IMR-90 (cell line): ENCODE data around the gene TCF25. TPM values are rescaled to one million over a fixed set of nuclear protein-coding genes. Genes with fewer than 3 reads are reported as not detected.

ENCODE experiments used
- ATAC-seq: fragments of 200-7000 bp; cut with Tn5 transposase; 2 replicates; pipeline ENCODE4 v1.9.1; 2020; ENCODE audit warnings: low read depth, mild to moderate bottlenecking, moderate library complexity
- BruUV-seq: library from RNA; stranded (reverse); fragments of 400-500 nt; replicated peaks from 2 replicates; lab custom pipeline; 2021; lab: Mats Ljungman, UMichigan
- CTCF ChIA-PET: fragments of 300-600 bp; formaldehyde crosslinking; extraction: SDS; loops from one replicate; lab custom pipeline; 2021; ENCODE audit warnings: antibody characterized with exemption; lab: Yijun Ruan, JAX
- POLR2A ChIA-PET: fragments of 300-600 bp; sonication (Branson Sonifier 250); formaldehyde crosslinking; loops from one replicate; lab custom pipeline; 2022; ENCODE audit warnings: antibody characterized with exemption; ENCODE audit not compliant: unreplicated experiment; lab: Charles Lee
- DNase-seq: peaks from one replicate; pipeline ENCODE4 v3.0.0; 2013
- H2AFZ ChIP-seq: replicated peaks from 2 replicates; pipeline ENCODE3; 2013; ENCODE audit warnings: low read length, mild to moderate bottlenecking; ENCODE audit not compliant: poor library complexity
- H2AK5ac ChIP-seq: 2 replicates; pipeline ENCODE4 v1.6.1; 2013; ENCODE audit warnings: low read depth, low read length, inconsistent platforms
- H2AK9ac ChIP-seq: replicated peaks from 2 replicates; pipeline ENCODE3; 2013; ENCODE audit warnings: mild to moderate bottlenecking, low read depth, low read length, moderate library complexity; ENCODE audit not compliant: poor library complexity
- H2BK120ac ChIP-seq: 2 replicates; pipeline ENCODE4 v1.6.1; 2013; ENCODE audit warnings: low read depth, low read length, inconsistent platforms
- H2BK15ac ChIP-seq: 3 replicates; pipeline ENCODE4 v1.6.1; 2013; ENCODE audit warnings: low read depth, low read length, inconsistent platforms
- H2BK20ac ChIP-seq: 2 replicates; pipeline ENCODE4 v1.6.1; 2013; ENCODE audit warnings: low read depth, mild to moderate bottlenecking, inconsistent platforms, low read length, moderate library complexity
- H2BK5ac ChIP-seq: 2 replicates; pipeline ENCODE4 v1.6.1; 2013; ENCODE audit warnings: mild to moderate bottlenecking, low read depth, low read length, inconsistent platforms; ENCODE audit not compliant: poor library complexity, severe bottlenecking
- H3K14ac ChIP-seq: replicated peaks from 2 replicates; pipeline ENCODE4 v1.6.1; 2013; ENCODE audit warnings: low read depth, low read length, inconsistent platforms
- H3K18ac ChIP-seq: 2 replicates; pipeline ENCODE4 v1.6.1; 2013; ENCODE audit warnings: low read depth, low read length, control low read depth
- H3K23ac ChIP-seq: 2 replicates; pipeline ENCODE4 v1.6.1; 2013; ENCODE audit warnings: low read depth, low read length, inconsistent platforms
- H3K27ac ChIP-seq: 2 replicates; pipeline ENCODE4 v1.5.1; 2013; ENCODE audit warnings: mild to moderate bottlenecking, control low read depth, low read length; ENCODE audit not compliant: insufficient read depth
- H3K27me3 ChIP-seq: 2 replicates; pipeline ENCODE4 v1.6.1; 2013; ENCODE audit warnings: low read length; ENCODE audit not compliant: control insufficient read depth, insufficient read depth
- H3K36me3 ChIP-seq: 2 replicates; pipeline ENCODE4 v1.6.1; 2013; ENCODE audit warnings: low read length, mixed read lengths; ENCODE audit not compliant: control insufficient read depth, insufficient read depth
- H3K4ac ChIP-seq: 2 replicates; pipeline ENCODE4 v1.6.1; 2013; ENCODE audit warnings: low read depth, low read length, inconsistent platforms
- H3K4me1 ChIP-seq: 2 replicates; pipeline ENCODE4 v1.6.1; 2013; ENCODE audit warnings: low read length, mixed read lengths; ENCODE audit not compliant: control insufficient read depth, insufficient read depth
- H3K4me2 ChIP-seq: 2 replicates; pipeline ENCODE4 v1.6.1; 2013; ENCODE audit warnings: low read depth, mild to moderate bottlenecking, control low read depth, low read length, moderate library complexity
- H3K4me3 ChIP-seq: 2 replicates; pipeline ENCODE4 v1.5.1; 2013; ENCODE audit warnings: low read depth, mild to moderate bottlenecking, control low read depth, low read length, moderate library complexity; ENCODE audit not compliant: insufficient read depth
- H3K56ac ChIP-seq: 2 replicates; pipeline ENCODE4 v1.6.1; 2013; ENCODE audit warnings: low read length, inconsistent platforms; ENCODE audit not compliant: insufficient read depth; ENCODE audit errors: extremely low read depth
- H3K79me1 ChIP-seq, 2 experiments: 2 replicates each; pipeline ENCODE4 v1.6.1; 2013; ENCODE audit warnings: low read length in 2 of 2, inconsistent platforms in 1 of 2, low read depth in 1 of 2
- H3K9ac ChIP-seq: 2 replicates; pipeline ENCODE4 v1.6.1; 2013; ENCODE audit warnings: low read depth, low read length, control low read depth
- H3K9me1 ChIP-seq: 2 replicates; pipeline ENCODE4 v1.6.1; 2013; ENCODE audit warnings: low read length, inconsistent platforms; ENCODE audit not compliant: insufficient read depth
- H3K9me3 ChIP-seq: 2 replicates; pipeline ENCODE4 v1.6.1; 2013; ENCODE audit warnings: low read length; ENCODE audit not compliant: control insufficient read depth, insufficient read depth
- H4K20me1 ChIP-seq: 2 replicates; pipeline ENCODE4 v1.6.1; 2013; ENCODE audit warnings: low read length, inconsistent platforms; ENCODE audit not compliant: insufficient read depth
- H4K5ac ChIP-seq: 2 replicates; pipeline ENCODE4 v1.6.1; 2013; ENCODE audit warnings: mild to moderate bottlenecking, low read depth, low read length, control low read depth
- H4K8ac ChIP-seq, 2 experiments: 2 replicates each; pipeline ENCODE4 v1.6.1; 2013; ENCODE audit warnings: low read depth in 2 of 2, low read length in 2 of 2, control low read depth in 1 of 2, inconsistent platforms in 1 of 2
- H4K91ac ChIP-seq: 2 replicates; pipeline ENCODE4 v1.6.1; 2013; ENCODE audit warnings: low read depth, low read length, inconsistent platforms; ENCODE audit not compliant: insufficient read depth
- CEBPB ChIP-seq: IDR thresholded peaks from 2 replicates; pipeline ENCODE4 v1.6.1; 2012; ENCODE audit warnings: low read depth, low read length, improper control_type of control experiment
- FOS ChIP-seq: fragments of 150-350 bp; IDR thresholded peaks from 2 replicates; pipeline ENCODE4 v1.6.1; 2016; ENCODE audit warnings: low read depth, low read length
- MAFK ChIP-seq: IDR thresholded peaks from 2 replicates; pipeline ENCODE4 v1.6.1; 2012; ENCODE audit warnings: low read depth, low read length, improper control_type of control experiment
- RAD21 ChIP-seq: IDR thresholded peaks from 2 replicates; pipeline ENCODE4 v1.6.1; 2012; ENCODE audit warnings: low read length, improper control_type of control experiment
- RCOR1 ChIP-seq: IDR thresholded peaks from 2 replicates; pipeline ENCODE4 v1.6.1; 2012; ENCODE audit warnings: mild to moderate bottlenecking, low read length, improper control_type of control experiment; ENCODE audit not compliant: insufficient replicate concordance
- WGBS, 2 experiments: methylation state at CpG; one replicate each; pipeline versions ENCODE4 v1.1.5 to v1.1.7; 2013; ENCODE audit warnings: missing lambda C conversion rate in 2 of 2; ENCODE audit not compliant: insufficient read length in 1 of 2; ENCODE audit errors: extremely low coverage in 2 of 2; 5-methylcytosine and 5-hydroxymethylcytosine counted together
- dilution Hi-C: fragments of 300-500 bp; cut with HindIII; formaldehyde crosslinking; loops from one replicate; pipeline ENCODE4 v1.14.3; 2018; ENCODE audit warnings: low sequenced_read_pairs; ENCODE audit not compliant: unreplicated experiment
- in situ Hi-C: fragments of 300-500 bp; cut with MboI; formaldehyde crosslinking; loops from 3 replicates; pipeline ENCODE4 v1.14.3; 2019; ENCODE audit warnings: low sequenced_read_pairs, inconsistent platforms, mixed read lengths
- intact Hi-C: fragments of 100-400 bp; cut with micrococcal nuclease; formaldehyde crosslinking; loops from 2 replicates; pipeline ENCODE4 v1.10.0; 2022
- polyA plus RNA-seq, 3 experiments: library from polyadenylated mRNA; depleted of rRNA; stranded (reverse); fragments of >200 nt; gene quantifications; 2 replicates each; pipeline ENCODE4 v1.2.3, GENCODE V29; 2012; ENCODE audit warnings: low replicate concordance in 1 of 3
- total RNA-seq: library from RNA; depleted of rRNA; stranded (reverse); fragments of >200 nt; gene quantifications from 2 replicates; pipeline ENCODE4 v1.2.3, GENCODE V29; 2012
- TF ChIP-seq, protein P1 (sequence below): fragments of 150-350 bp; IDR thresholded peaks from 2 replicates; pipeline ENCODE4 v1.6.1; 2017; ENCODE audit warnings: mild to moderate bottlenecking, antibody characterized with exemption, low read length, low read depth
- TF ChIP-seq, protein P2 (sequence below): conservative IDR thresholded peaks from 2 replicates; pipeline ENCODE4 v1.5.1; 2012; ENCODE audit warnings: mild to moderate bottlenecking, low read depth, low read length, improper control_type of control experiment

Gene TCF25
- total and polyA plus RNA-seq, 2 of the 4 experiments (the other 2 are of a cell fraction), result 127 to 184 TPM

DNA sequence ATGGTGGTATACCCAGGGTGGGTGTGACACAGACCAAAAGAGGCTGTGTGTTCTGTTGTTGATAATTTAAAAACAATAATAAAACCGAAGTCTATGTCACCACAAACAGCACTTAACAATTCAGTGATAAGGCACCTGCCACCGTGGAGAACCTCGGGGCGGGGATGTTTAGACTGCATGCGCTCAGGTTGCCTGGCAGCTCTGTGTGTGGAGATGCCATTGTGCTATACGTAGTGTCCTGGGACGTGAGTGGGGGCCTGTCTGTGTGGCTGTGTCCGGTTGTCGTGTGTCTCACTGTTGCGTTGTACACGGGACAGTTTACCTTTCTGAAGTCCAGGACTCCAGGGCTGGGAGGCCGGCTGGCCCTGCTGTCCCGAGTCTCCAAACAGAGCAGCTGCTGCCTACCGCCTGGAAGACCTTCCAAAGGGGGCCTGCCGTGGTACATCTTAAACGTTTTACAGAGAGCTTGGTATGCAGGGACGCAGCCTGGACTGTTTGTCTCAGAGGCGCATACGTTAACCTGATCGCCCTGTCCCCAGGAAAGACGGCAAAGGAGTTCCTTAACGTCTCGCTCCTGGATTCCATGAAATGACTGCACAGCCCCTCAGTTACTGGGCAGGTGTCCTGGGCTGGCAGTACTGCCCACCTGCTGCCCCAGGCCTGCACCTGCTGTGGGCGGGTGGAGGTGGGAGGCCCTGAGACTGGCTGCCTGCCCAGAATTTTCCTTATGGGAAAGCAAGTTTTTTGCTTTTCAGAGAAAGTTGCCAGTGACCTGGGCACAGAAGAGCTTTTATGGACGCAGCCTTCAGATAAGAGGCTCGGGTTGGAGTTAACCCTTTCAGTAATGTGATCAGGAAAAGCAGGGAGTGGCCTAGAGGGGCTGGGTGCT is 26.1 kb upstream of the TCF25 start:
- Histone ChIP-seq H4K8ac (no peak overlapping the region), H3K9me1 (peaks cover 6% of the 10 kb centered on the region; the same call in 1 of the 2 replicates), H3K9me3 (no peaks in the 10 kb centered on the region), H2AK9ac (peak overlapping the region; percentile 37), H2AK5ac (no peak overlapping the region), H3K79me1 (0 out of 4 replicates have a peak, but pooled peaks cover 0 to 3% of the 10 kb centered on the region in 2 experiments), H3K4me3 (no peak overlapping the region), H3K4ac (no peak overlapping the region), H2BK120ac (no peak overlapping the region), H2AFZ (no peak overlapping the region), H2BK5ac (no peak overlapping the region), H3K27ac (no peak overlapping the region), H2BK20ac (no peak overlapping the region), H3K14ac (no peak overlapping the region), H3K4me2 (no peak overlapping the region), H4K91ac (no peak overlapping the region), H3K9ac (no peak overlapping the region), H3K36me3 (no peaks in the 10 kb centered on the region), H3K23ac (no peak overlapping the region), H2BK15ac (no peak overlapping the region), H3K18ac (no peak overlapping the region), H4K20me1 (no peaks in the 10 kb centered on the region), H3K4me1 (peaks cover 6% of the 10 kb centered on the region; the same call in 1 of the 2 replicates), H3K27me3 (no peaks in the 10 kb centered on the region), H4K5ac (no peak overlapping the region), H3K56ac (no peak overlapping the region)
- POLR2A ChIA-PET, result no interaction called here
- TF ChIP-seq RCOR1 (no peak), FOS (no peak), RAD21 (no peak), MAFK (no peak), CEBPB (no peak)
- TF ChIP-seq, protein P1, sequence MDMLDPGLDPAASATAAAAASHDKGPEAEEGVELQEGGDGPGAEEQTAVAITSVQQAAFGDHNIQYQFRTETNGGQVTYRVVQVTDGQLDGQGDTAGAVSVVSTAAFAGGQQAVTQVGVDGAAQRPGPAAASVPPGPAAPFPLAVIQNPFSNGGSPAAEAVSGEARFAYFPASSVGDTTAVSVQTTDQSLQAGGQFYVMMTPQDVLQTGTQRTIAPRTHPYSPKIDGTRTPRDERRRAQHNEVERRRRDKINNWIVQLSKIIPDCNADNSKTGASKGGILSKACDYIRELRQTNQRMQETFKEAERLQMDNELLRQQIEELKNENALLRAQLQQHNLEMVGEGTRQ, result no peak
- TF ChIP-seq, protein P2, sequence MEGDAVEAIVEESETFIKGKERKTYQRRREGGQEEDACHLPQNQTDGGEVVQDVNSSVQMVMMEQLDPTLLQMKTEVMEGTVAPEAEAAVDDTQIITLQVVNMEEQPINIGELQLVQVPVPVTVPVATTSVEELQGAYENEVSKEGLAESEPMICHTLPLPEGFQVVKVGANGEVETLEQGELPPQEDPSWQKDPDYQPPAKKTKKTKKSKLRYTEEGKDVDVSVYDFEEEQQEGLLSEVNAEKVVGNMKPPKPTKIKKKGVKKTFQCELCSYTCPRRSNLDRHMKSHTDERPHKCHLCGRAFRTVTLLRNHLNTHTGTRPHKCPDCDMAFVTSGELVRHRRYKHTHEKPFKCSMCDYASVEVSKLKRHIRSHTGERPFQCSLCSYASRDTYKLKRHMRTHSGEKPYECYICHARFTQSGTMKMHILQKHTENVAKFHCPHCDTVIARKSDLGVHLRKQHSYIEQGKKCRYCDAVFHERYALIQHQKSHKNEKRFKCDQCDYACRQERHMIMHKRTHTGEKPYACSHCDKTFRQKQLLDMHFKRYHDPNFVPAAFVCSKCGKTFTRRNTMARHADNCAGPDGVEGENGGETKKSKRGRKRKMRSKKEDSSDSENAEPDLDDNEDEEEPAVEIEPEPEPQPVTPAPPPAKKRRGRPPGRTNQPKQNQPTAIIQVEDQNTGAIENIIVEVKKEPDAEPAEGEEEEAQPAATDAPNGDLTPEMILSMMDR, result no peak
- in situ Hi-C loops (no loop called here), intact Hi-C loops (no loop called here), dilution Hi-C loops (no loop called here)
- CTCF ChIA-PET, result no interaction called here
- BruUV-seq, result no TSS peak
- WGBS, 2 experiments, result 67% methylated on average over 11 of the region's 26 CpGs; no CpG with 5 or more reads in 1 of the 2 experiments
- no peak for ATAC-seq
- no peak for DNase-seq
